HepG2 (cell line): ENCODE measurements around the gene LMTK2. TPM values are rescaled to one million over a fixed set of nuclear protein-coding genes. Genes with fewer than 3 reads are reported as not detected.

ENCODE experiments used
- ATAC-seq: fragments of 200-7000 bp; cut with Tn5 transposase; 3 replicates; pipeline ENCODE4 v1.9.1; 2020; ENCODE audit warnings: mild to moderate bottlenecking, moderate library complexity
- BruUV-seq: library from RNA; stranded (reverse); fragments of 400-500 nt; replicated peaks from 2 replicates; lab custom pipeline; 2021; lab: Mats Ljungman, UMichigan
- CTCF ChIA-PET: fragments of 300-600 bp; formaldehyde crosslinking; extraction: SDS; loops from one replicate; lab custom pipeline; 2021; ENCODE audit warnings: low total read pairs, inconsistent platforms, low intra/inter-chr PET ratio; lab: Yijun Ruan, JAX
- POLR2A ChIA-PET: fragments of 350-600 bp; sonication (Branson Sonifier 250); formaldehyde crosslinking; loops from one replicate; lab custom pipeline; 2020; ENCODE audit warnings: antibody characterized with exemption, inconsistent platforms; lab: Yijun Ruan, JAX
- DNase-seq: peaks from one replicate; pipeline ENCODE4 v3.0.0-alpha.2; 2015; ENCODE audit warnings: low spot score
- FAIRE-seq: peaks from 3 replicates; lab custom pipeline; 2011; peaks lifted over from hg19 to GRCh38; lab: Jason Lieb, UNC
- H2AFZ ChIP-seq: one replicate; pipeline ENCODE4 v1.6.1; 2011; ENCODE audit warnings: low read length, inconsistent platforms
- H3K27ac ChIP-seq: fragments of 300-600 bp; 3 replicates; pipeline ENCODE4 v1.8.0; 2011; ENCODE audit warnings: mixed run types, mild to moderate bottlenecking, mixed read lengths, low read length, inconsistent platforms; ENCODE audit not compliant: insufficient read depth; ENCODE audit errors: extremely low read length
- H3K27me3 ChIP-seq, 2 experiments: fragments of 200-600 bp in 1 of 2; 2 replicates in 1 of 2; 3 replicates in 1 of 2; pipeline versions ENCODE4 v1.6.0 to v1.8.0; 2011; ENCODE audit warnings: low read length in 2 of 2, mild to moderate bottlenecking in 2 of 2, moderate library complexity in 2 of 2, inconsistent platforms in 1 of 2; ENCODE audit not compliant: insufficient read depth in 2 of 2, control insufficient read depth in 1 of 2
- H3K36me3 ChIP-seq, 2 experiments: fragments of 200-600 bp in 1 of 2; replicated peaks in 1 of 2; 2 replicates in 1 of 2; 3 replicates in 1 of 2; pipeline versions ENCODE4 v1.5.1 to v1.8.0; 2011; ENCODE audit warnings: low read length in 2 of 2, inconsistent platforms in 1 of 2; ENCODE audit not compliant: insufficient read depth in 2 of 2, control insufficient read depth in 1 of 2
- H3K4me1 ChIP-seq: 2 replicates; pipeline ENCODE4 v1.5.1; 2012; ENCODE audit warnings: low read length, inconsistent platforms; ENCODE audit not compliant: insufficient read depth
- H3K4me2 ChIP-seq: 2 replicates; pipeline ENCODE4 v1.6.0; 2011; ENCODE audit warnings: low read depth, low read length, inconsistent platforms
- H3K4me3 ChIP-seq, 3 experiments: fragments of 200-600 bp in 1 of 3; sonication (generic), shearing (Covaris generic) in 1 of 3; replicated peaks in 1 of 3; 2 replicates each; pipeline ENCODE4 v1.5.1; 2011 to 2016; ENCODE audit warnings: low read length in 3 of 3, inconsistent platforms in 2 of 3, low read depth in 2 of 3, mild to moderate bottlenecking in 2 of 3, control low read depth in 1 of 3, mixed read lengths in 1 of 3; ENCODE audit not compliant: insufficient read depth in 1 of 3
- H3K79me2 ChIP-seq: one replicate; pipeline ENCODE4 v1.6.1; 2011; ENCODE audit warnings: low read length, inconsistent platforms; ENCODE audit not compliant: insufficient read depth
- H3K9ac ChIP-seq: 2 replicates; pipeline ENCODE4 v1.6.0; 2011; ENCODE audit warnings: mild to moderate bottlenecking, low read depth, low read length, inconsistent platforms; ENCODE audit not compliant: insufficient read depth
- H3K9me3 ChIP-seq: 2 replicates; pipeline ENCODE4 v1.5.1; 2012; ENCODE audit warnings: mild to moderate bottlenecking, low read length
- H4K20me1 ChIP-seq: 2 replicates; pipeline ENCODE4 v1.6.0; 2011; ENCODE audit warnings: inconsistent platforms, mild to moderate bottlenecking, low read length, moderate library complexity; ENCODE audit not compliant: insufficient read depth
- AGO2 ChIP-seq: fragments of 200-400 bp; formaldehyde crosslinking; optimal IDR thresholded peaks from 2 replicates; pipeline ENCODE3; 2017; ENCODE audit warnings: mild to moderate bottlenecking, low read depth, low read length, moderate library complexity
- ELF4 ChIP-seq: sonication (generic); formaldehyde crosslinking; IDR thresholded peaks from 2 replicates; pipeline ENCODE4 v1.5.0; 2020; ENCODE audit warnings: missing genetic modification reagents, mild to moderate bottlenecking, moderate library complexity, borderline replicate concordance
- HMG20A ChIP-seq: IDR thresholded peaks from 2 replicates; pipeline ENCODE4 v1.6.1; 2016; ENCODE audit warnings: borderline replicate concordance
- MED8 ChIP-seq: sonication (generic); formaldehyde crosslinking; IDR thresholded peaks from 2 replicates; pipeline ENCODE4 v1.8.1; 2023; ENCODE audit warnings: mild to moderate bottlenecking, missing genetic modification reagents; ENCODE audit not compliant: insufficient replicate concordance
- RAD21 ChIP-seq: fragments of 450-650 bp; formaldehyde crosslinking; IDR thresholded peaks from 2 replicates; pipeline ENCODE4 v1.5.0; 2020; ENCODE audit warnings: mild to moderate bottlenecking
- RFXANK ChIP-seq: IDR thresholded peaks from 2 replicates; pipeline ENCODE4 v1.6.1; 2016
- ZFAT ChIP-seq: sonication (generic); formaldehyde crosslinking; conservative IDR thresholded peaks from 2 replicates; pipeline ENCODE4 v1.8.1; 2023; ENCODE audit warnings: missing genetic modification reagents, inconsistent platforms
- ZNF263 ChIP-seq: sonication (generic); formaldehyde crosslinking; IDR thresholded peaks from 2 replicates; pipeline ENCODE4 v1.4.0; 2020; ENCODE audit warnings: missing genetic modification reagents
- ZNF317 ChIP-seq: sonication (generic); formaldehyde crosslinking; IDR thresholded peaks from 2 replicates; pipeline ENCODE4 v1.5.0; 2020; ENCODE audit warnings: mild to moderate bottlenecking, missing genetic modification reagents
- ZNF550 ChIP-seq: sonication (generic); formaldehyde crosslinking; IDR thresholded peaks from 2 replicates; pipeline ENCODE4 v1.4.0; 2020; ENCODE audit warnings: mild to moderate bottlenecking, missing genetic modification reagents, borderline replicate concordance
- WGBS: methylation state at CpG from one replicate; pipeline ENCODE4 v1.1.6; 2017; ENCODE audit warnings: low lambda C conversion rate; 5-methylcytosine and 5-hydroxymethylcytosine counted together
- in situ Hi-C: cut with HindIII; loops from 2 replicates; pipeline ENCODE4 v1.10.0; 2017; ENCODE audit warnings: low pct_unique_long_range_greater_than_20kb; ENCODE audit not compliant: extremely low pct_ligation_motif_present
- intact Hi-C: fragments of 100-400 bp; cut with micrococcal nuclease; formaldehyde crosslinking; loops from one replicate; pipeline ENCODE4 v1.10.0; 2022; ENCODE audit not compliant: unreplicated experiment
- polyA plus RNA-seq, 8 experiments: library from polyadenylated mRNA; depleted of rRNA in 3 of 8; stranded (reverse) in 7 of 8; unstranded in 1 of 8; fragments of >200 nt; fragmentation: Illumina TruSeq in 4 of 8; extraction: Trizol in 4 of 8; gene quantifications; 2 replicates each; pipeline versions ENCODE4 v1.2.1 to v1.2.3, GENCODE V29; 2011 to 2016; ENCODE audit warnings: low read depth in 4 of 8, missing spikeins in 1 of 8, mixed read lengths in 1 of 8; ENCODE audit not compliant: insufficient read depth in 1 of 8
- total RNA-seq, 5 experiments: library from RNA; depleted of rRNA; stranded (reverse); fragments of >200 nt; fragmentation: Illumina TruSeq; extraction: Trizol; gene quantifications; 2 replicates each; pipeline ENCODE4 v1.2.3, GENCODE V29; 2016; ENCODE audit warnings: low read depth in 1 of 5
- TF ChIP-seq, protein P1 (sequence below): sonication (generic); formaldehyde crosslinking; IDR thresholded peaks from 2 replicates; pipeline ENCODE4 v1.8.0; 2022; ENCODE audit warnings: missing genetic modification reagents, low read depth, mild to moderate bottlenecking, borderline replicate concordance
- TF ChIP-seq, protein P2 (sequence below): fragments of 450-650 bp; IDR thresholded peaks from 2 replicates; pipeline ENCODE4 v1.6.1; 2017
- TF ChIP-seq, protein P3 (sequence below): fragments of 450-650 bp; IDR thresholded peaks from 2 replicates; pipeline ENCODE4 v1.6.1; 2016

The LMTK2 gene
- total and polyA plus RNA-seq, 2 of the 13 experiments (the other 11 are each of a cell fraction or from before 2014, with no cell fraction given) = 9.5 to 11.7 TPM

DNA sequence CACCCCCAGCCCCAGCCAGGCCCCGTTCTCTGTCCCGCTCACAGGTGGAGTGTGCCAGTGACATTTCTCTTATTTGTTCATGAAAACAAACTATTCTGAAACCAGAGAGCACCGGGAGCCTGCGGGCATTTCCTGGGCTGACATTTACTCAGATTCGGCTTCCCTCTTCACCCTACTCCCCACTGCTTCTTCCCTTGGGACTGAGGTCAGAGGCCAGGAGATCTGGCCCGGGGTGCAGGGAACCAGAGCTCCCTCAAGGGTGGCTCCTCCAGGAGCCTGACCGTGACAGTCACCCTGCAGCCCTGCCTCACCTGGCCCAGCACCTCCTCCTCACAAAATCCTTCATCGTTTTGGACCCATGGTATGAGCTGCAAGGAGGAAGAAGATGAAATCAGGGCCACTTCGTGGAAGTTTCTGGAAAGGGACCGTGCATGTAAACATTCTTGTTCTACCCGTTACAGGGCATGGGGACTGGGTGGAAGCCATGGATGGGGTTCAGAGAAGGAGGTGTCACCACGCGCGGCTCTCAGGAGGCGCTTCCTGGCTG is 116.8 kb downstream of the LMTK2 start:
- in situ Hi-C loops = no loop called here
- DNase-seq (no peak), FAIRE-seq (no peak), ATAC-seq (no peak)
- Histone ChIP-seq H3K27ac (no peak overlapping the region), H3K4me3 (no peak overlapping the region), H3K79me2 (no peaks in the 10 kb centered on the region), H3K4me1 (peaks cover 36% of the 10 kb centered on the region), H3K36me3 (no peaks in the 10 kb centered on the region), H3K9me3 (no peaks in the 10 kb centered on the region), H2AFZ (no peak overlapping the region), H3K27me3 (no peaks in the 10 kb centered on the region), H4K20me1 (no peaks in the 10 kb centered on the region), H3K4me2 (no peak overlapping the region), H3K9ac (no peak overlapping the region)
- intact Hi-C loops = no loop called here
- WGBS = 74% methylated on average over 11 of the region's 15 CpGs
- TF ChIP-seq, protein P1, sequence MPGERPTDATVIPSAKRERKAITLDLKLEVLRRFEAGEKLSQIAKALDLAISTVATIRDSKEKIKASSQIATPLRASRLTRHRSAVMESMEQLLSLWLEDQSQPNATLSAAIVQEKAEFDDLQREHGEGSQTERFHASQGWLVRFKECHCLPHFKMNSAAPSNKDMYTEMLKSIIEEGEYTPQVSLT (CRISPR knock-in tag) = no peak
- TF ChIP-seq RFXANK = no peak
- no peak for TF ChIP-seq ZFAT (CRISPR knock-in tag)
- no peak for TF ChIP-seq RAD21
- TF ChIP-seq MED8 (CRISPR knock-in tag) = no peak
- no TSS peak for BruUV-seq
- ChIA-PET POLR2A (no interaction called here), CTCF (no interaction called here)

DNA sequence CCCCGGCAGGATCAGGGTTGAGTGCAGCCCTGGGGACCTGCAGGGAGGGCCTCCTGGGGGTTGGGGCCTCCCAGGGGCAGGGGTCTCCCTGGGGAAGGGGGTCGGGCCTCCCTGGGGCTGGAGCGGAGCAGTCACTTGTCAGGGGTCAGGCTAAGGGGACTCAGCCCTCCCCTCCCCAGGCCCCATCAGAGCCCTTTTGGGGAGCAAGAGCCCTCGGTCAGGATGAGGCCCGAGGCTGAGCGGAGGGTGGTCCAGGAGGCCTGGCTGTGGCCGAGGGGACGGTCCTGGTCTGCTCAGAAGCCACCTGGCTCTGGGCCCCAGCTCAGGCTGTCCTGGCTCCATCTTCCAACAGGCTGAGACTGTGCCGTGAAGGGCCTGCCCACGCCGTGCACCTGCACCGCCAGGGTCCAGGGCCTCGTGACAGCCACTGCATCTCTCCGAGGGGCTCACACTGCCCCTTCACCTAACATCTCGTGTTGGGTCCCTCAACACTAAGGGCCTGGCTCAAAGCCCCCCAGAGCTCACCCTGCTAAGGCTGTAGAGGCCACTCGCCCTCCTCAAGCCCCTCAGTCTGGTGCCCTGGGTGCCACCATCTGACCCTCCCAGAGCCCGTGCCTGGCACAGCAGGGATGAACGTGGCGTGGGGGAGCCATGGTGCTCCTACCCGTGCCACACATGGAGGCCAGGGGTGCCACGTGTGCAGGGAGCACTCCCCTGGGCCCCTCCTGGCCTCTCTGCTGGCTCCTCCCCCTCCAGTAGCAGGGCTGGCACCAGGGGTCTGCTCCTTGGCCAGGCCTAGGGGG is 117.4 kb downstream of the LMTK2 start:
- Histone ChIP-seq H3K4me3 (no peak overlapping the region), H3K27me3 (no peaks in the 10 kb centered on the region), H3K9ac (no peak overlapping the region), H2AFZ (no peak overlapping the region), H3K9me3 (no peaks in the 10 kb centered on the region), H3K36me3 (no peaks in the 10 kb centered on the region), H4K20me1 (no peaks in the 10 kb centered on the region), H3K27ac (no peak overlapping the region), H3K4me1 (peaks cover 36% of the 10 kb centered on the region), H3K4me2 (no peak overlapping the region), H3K79me2 (no peaks in the 10 kb centered on the region)
- TF ChIP-seq ELF4 (CRISPR knock-in tag) = no peak
- TF ChIP-seq ZNF317 (CRISPR knock-in tag) = no peak
- TF ChIP-seq, protein P2, sequence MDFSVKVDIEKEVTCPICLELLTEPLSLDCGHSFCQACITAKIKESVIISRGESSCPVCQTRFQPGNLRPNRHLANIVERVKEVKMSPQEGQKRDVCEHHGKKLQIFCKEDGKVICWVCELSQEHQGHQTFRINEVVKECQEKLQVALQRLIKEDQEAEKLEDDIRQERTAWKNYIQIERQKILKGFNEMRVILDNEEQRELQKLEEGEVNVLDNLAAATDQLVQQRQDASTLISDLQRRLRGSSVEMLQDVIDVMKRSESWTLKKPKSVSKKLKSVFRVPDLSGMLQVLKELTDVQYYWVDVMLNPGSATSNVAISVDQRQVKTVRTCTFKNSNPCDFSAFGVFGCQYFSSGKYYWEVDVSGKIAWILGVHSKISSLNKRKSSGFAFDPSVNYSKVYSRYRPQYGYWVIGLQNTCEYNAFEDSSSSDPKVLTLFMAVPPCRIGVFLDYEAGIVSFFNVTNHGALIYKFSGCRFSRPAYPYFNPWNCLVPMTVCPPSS = no peak
- TF ChIP-seq, protein P3, sequence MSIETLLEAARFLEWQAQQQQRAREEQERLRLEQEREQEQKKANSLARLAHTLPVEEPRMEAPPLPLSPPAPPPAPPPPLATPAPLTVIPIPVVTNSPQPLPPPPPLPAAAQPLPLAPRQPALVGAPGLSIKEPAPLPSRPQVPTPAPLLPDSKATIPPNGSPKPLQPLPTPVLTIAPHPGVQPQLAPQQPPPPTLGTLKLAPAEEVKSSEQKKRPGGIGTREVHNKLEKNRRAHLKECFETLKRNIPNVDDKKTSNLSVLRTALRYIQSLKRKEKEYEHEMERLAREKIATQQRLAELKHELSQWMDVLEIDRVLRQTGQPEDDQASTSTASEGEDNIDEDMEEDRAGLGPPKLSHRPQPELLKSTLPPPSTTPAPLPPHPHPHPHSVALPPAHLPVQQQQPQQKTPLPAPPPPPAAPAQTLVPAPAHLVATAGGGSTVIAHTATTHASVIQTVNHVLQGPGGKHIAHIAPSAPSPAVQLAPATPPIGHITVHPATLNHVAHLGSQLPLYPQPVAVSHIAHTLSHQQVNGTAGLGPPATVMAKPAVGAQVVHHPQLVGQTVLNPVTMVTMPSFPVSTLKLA = peak; percentile 62; the same call in 1 of the 2 replicates
- TF ChIP-seq AGO2 = peak; percentile 14
- TF ChIP-seq ZNF550 = no peak
- no peak for TF ChIP-seq HMG20A
- peak; percentile 75 for TF ChIP-seq ZNF263 (CRISPR knock-in tag)
- CTCF ChIA-PET = no interaction called here
- no peak for DNase-seq
- no peak for FAIRE-seq
- in situ Hi-C loops = no loop called here
- POLR2A ChIA-PET = no interaction called here
- peak; percentile 5; the same call in 2 of the 3 replicates for ATAC-seq
- no TSS peak for BruUV-seq
- intact Hi-C loops = no loop called here
- 90% methylated on average over 11 of the region's 21 CpGs for WGBS
